ENCODE measurements around the gene ERICH6. TPM values are rescaled to one million over a fixed set of nuclear protein-coding genes. Genes with fewer than 3 reads are reported as not detected.

ERICH6 gene
- polyA plus RNA-seq (2012; ENCODE audit: missing spikeins), result not detected

GRCh38 chr3:150703756-150704344 is at the start of gene ERICH6:
Gene ERICH6 (minus strand): TSS chr3:150703920. CDS start chr3:150703898, 22 bp downstream.
- FAIRE-seq, result peak; percentile 90
- peak; percentile 82 for DNase-seq (ENCODE audit: insufficient read length)
- TF ChIP-seq TAF1 (IDR thresholded peaks at IDR 0.05; ENCODE audit: borderline replicate concordance, low read depth, low read length) (peak; percentile 53; the same call in 1 of the 2 replicates), POLR2A (IDR thresholded peaks at IDR 0.05; ENCODE audit: low read depth, low read length) (peak; percentile 60; the same call in 1 of the 2 replicates), POLR2AphosphoS5 (IDR thresholded peaks at IDR 0.05; ENCODE audit: low read depth, low read length) (0 out of 2 replicates have a peak, but pooled peaks have one; percentile 34)

DNA sequence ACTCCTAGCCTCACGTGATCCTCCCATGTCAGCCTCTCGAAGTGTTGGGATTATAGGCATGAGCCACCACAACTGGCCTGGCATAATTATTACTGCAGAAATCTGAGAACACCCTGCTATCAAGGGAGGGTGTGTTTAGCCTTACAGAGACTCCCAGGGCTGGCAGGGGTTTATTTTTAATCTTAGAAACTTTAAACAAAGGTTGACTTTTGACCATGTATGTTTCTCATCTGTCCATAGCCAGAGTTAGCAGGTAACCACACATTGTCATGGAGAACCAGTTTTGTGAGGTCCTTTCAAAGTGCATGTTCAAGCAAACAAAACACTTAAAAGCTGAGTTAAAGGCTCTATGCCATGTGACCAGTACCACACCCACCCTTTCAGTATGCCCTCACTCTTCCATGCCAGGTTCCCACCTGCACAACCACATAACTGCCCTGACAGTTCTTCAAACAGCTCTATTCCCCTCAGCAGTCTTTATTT is 48.1 kb upstream of the ERICH6 start:
- TF ChIP-seq TAF1 (IDR thresholded peaks at IDR 0.05; ENCODE audit: borderline replicate concordance, low read depth, low read length), result no peak
- TF ChIP-seq POLR2AphosphoS5 (IDR thresholded peaks at IDR 0.05; ENCODE audit: low read depth, low read length), result no peak
- TF ChIP-seq POLR2A (IDR thresholded peaks at IDR 0.05; ENCODE audit: low read depth, low read length), result no peak
- FAIRE-seq (no peak), DNase-seq (ENCODE audit: insufficient read length) (no peak)

DNA sequence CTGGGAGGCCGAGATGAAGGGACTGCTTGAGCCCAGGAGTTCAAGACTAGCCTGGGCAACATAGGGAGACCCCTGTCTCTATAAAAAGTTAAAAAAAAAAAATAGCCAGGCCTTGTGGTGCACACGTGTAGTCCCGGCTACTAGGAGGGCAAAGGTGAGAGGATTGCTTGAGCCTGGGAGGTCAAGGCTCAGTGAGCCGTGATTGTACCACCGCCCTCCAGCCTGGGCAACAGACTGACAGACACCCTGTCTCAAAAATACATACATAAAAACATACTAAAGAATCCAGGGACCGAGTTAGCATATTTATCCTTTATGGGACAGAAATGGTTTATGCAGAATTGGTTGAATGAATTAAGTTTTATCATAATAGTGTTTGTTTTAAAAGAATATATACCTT is 45.5 kb upstream of the ERICH6 start:
- no peak for TF ChIP-seq TAF1 (IDR thresholded peaks at IDR 0.05; ENCODE audit: borderline replicate concordance, low read depth, low read length)
- no peak for TF ChIP-seq POLR2AphosphoS5 (IDR thresholded peaks at IDR 0.05; ENCODE audit: low read depth, low read length)
- DNase-seq (ENCODE audit: insufficient read length), result no peak
- no peak for FAIRE-seq

- no peak for TF ChIP-seq POLR2AphosphoS5 (IDR thresholded peaks at IDR 0.05; ENCODE audit: low read depth, low read length)
- no peak for TF ChIP-seq TAF1 (IDR thresholded peaks at IDR 0.05; ENCODE audit: borderline replicate concordance, low read depth, low read length)
- no peak for TF ChIP-seq POLR2A (IDR thresholded peaks at IDR 0.05; ENCODE audit: low read depth, low read length)
- FAIRE-seq, result no peak
Measured at GRCh38 chr3:150748684-150749047, 44.9 kb upstream of the ERICH6 start.

GRCh38 chr3:150747886-150748683 is 44.4 kb upstream of the ERICH6 start:
- TF ChIP-seq POLR2A (IDR thresholded peaks at IDR 0.05; ENCODE audit: low read depth, low read length) (no peak), TAF1 (IDR thresholded peaks at IDR 0.05; ENCODE audit: borderline replicate concordance, low read depth, low read length) (no peak), POLR2AphosphoS5 (IDR thresholded peaks at IDR 0.05; ENCODE audit: low read depth, low read length) (no peak)
- no peak for DNase-seq (ENCODE audit: insufficient read length)
- no peak for FAIRE-seq

More at GRCh38 chr3:150748684-150749047, 44.9 kb upstream of the ERICH6 start:
- DNase-seq (ENCODE audit: insufficient read length), result no peak

DNA sequence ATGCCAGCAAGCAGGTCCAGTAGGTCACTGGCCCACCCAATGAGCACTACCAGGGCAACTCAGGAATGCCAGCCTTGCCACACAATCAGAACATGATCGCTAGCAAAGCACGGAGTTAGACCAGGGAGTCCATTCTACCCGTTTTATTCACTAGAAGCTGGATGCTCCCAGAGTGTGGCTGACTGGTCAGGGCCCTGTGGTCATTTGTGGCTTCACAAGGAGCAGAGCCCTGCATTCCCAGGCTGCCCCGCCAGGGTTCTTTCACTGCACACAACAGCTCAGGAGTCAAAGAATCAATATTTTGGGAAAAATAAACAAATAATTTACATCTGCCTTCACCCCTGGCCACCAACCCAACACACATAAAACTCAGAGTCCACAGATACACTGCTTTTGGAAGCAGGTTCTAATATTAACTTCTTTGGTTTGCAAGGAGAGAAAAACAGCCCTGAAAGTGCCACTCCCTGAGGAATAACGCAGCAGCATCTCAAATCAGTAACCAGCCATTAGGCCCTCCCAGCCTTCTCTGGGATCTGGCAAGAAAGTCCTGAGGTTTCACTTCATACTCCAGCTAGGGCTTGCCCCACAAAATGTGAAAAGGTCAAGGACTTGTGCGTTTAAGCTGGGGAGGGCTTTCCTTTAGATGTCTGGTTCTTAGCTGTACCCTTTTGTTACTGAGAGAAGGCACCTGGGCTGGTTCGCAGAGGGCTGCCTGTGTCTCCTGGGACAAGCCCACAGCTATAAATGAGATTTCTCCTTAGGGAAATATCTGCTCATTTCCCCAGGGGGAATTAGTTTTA is 43.3 kb upstream of the ERICH6 start:
- DNase-seq (ENCODE audit: insufficient read length) (no peak), FAIRE-seq (no peak)
- TF ChIP-seq POLR2A (IDR thresholded peaks at IDR 0.05; ENCODE audit: low read depth, low read length) (no peak), TAF1 (IDR thresholded peaks at IDR 0.05; ENCODE audit: borderline replicate concordance, low read depth, low read length) (no peak), POLR2AphosphoS5 (IDR thresholded peaks at IDR 0.05; ENCODE audit: low read depth, low read length) (no peak)

DNA sequence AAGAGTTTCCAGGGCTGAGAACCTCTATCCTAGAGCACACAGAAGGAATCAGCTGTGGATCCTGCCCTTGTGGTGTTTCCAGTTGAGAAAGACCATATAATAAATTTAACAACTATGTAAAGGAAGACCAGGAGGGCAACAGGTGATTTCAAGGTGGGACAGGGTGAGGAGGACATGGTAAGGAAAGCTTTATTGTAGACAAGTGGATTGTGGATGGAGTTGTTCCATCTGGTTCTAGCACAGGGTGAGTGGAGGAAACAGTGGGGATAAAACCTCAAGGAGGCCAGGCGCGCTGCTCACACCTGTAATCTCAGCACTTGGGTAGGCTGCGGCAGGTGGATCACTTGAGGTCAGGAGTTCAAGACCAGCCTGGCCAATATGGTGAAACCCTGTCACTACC is 42.1 kb upstream of the ERICH6 start:
- no peak for FAIRE-seq
- TF ChIP-seq POLR2A (IDR thresholded peaks at IDR 0.05; ENCODE audit: low read depth, low read length), result no peak
- no peak for TF ChIP-seq TAF1 (IDR thresholded peaks at IDR 0.05; ENCODE audit: borderline replicate concordance, low read depth, low read length)
- no peak for TF ChIP-seq POLR2AphosphoS5 (IDR thresholded peaks at IDR 0.05; ENCODE audit: low read depth, low read length)
- no peak for DNase-seq (ENCODE audit: insufficient read length)

DNA sequence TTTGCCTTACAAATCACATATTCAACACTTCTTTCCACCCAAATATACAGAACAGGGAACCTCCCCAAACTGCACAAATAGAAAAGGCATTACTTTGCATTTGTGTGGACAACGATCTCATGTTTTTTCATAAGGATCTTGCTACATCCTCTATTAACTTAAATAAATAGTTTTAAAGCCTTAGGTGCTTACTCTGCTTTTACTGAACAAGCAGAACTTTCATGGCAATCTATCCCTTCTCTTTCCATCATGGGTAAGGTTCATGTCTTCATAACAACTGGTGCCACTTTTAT is 41.1 kb upstream of the ERICH6 start:
- DNase-seq (ENCODE audit: insufficient read length) (no peak), FAIRE-seq (no peak)
- TF ChIP-seq TAF1 (IDR thresholded peaks at IDR 0.05; ENCODE audit: borderline replicate concordance, low read depth, low read length) (no peak), POLR2A (IDR thresholded peaks at IDR 0.05; ENCODE audit: low read depth, low read length) (no peak), POLR2AphosphoS5 (IDR thresholded peaks at IDR 0.05; ENCODE audit: low read depth, low read length) (no peak)

- FAIRE-seq, result no peak
- no peak for TF ChIP-seq POLR2AphosphoS5 (IDR thresholded peaks at IDR 0.05; ENCODE audit: low read depth, low read length)
- no peak for TF ChIP-seq POLR2A (IDR thresholded peaks at IDR 0.05; ENCODE audit: low read depth, low read length)
- no peak for TF ChIP-seq TAF1 (IDR thresholded peaks at IDR 0.05; ENCODE audit: borderline replicate concordance, low read depth, low read length)
- no peak for DNase-seq (ENCODE audit: insufficient read length)
Measured at GRCh38 chr3:150744041-150744918, 40.6 kb upstream of the ERICH6 start.

DNA sequence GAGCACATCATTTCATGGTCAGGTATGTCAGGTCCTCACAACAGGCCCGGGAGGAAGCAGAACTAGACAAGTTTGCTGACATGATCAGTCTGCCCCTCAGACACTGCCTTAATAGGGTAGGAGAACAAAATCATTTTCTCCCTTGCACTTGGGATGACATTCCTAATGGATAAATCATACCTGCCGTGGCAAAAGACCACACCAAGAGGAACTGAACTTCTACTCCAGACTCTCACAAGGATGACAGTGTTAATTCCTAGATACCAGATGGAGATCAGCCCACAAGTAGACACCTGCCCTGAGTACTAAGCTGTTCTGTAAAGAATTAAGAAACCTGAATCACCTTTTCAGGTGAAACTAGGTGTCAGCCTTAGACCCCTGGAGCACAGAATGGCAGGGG is 39.8 kb upstream of the ERICH6 start:
- FAIRE-seq (no peak), DNase-seq (ENCODE audit: insufficient read length) (no peak)
- no peak for TF ChIP-seq POLR2AphosphoS5 (IDR thresholded peaks at IDR 0.05; ENCODE audit: low read depth, low read length)
- no peak for TF ChIP-seq POLR2A (IDR thresholded peaks at IDR 0.05; ENCODE audit: low read depth, low read length)
- no peak for TF ChIP-seq TAF1 (IDR thresholded peaks at IDR 0.05; ENCODE audit: borderline replicate concordance, low read depth, low read length)
